GM19467 (cell line): ENCODE data around the gene DPF1.

Experiments
- ATAC-seq: cut with Tn5 transposase; IDR thresholded peaks from one replicate; pipeline ENCODE4 v1.9.1; 2021; ENCODE audit warnings: mild to moderate bottlenecking, moderate library complexity; ENCODE audit not compliant: unreplicated experiment

Gene DPF1

GRCh38 chr19:38221919-38222830 lies 1.8 kb downstream of the DPF1 start:
- ATAC-seq = no peak

DNA sequence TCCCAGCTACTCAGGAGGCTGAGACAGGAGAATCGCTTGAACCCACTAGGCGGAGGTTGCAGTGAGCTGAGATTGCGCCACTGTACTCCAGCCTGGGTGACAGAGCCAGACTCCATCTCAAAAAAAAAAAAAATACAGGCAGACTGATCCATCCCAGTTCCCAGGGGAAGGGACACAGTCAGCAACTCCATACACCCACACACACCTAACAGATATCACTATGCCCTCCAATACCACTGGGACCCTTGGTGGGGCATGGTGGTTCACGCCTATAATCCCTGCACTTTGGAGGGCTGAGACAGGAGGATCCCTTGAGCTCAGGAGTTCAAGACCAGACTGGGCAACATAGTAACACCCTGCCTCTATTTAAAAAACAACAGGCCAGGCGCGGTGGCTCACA lies 2.6 kb downstream of the DPF1 start:
- no peak for ATAC-seq

GRCh38 chr19:38219221-38219620 lies 4.8 kb downstream of the DPF1 start:
- no peak for ATAC-seq

GRCh38 chr19:38218204-38218603 lies 5.8 kb downstream of the DPF1 start:
- no peak for ATAC-seq

- ATAC-seq = no peak
Measured at GRCh38 chr19:38216785-38217641, 7.0 kb downstream of the DPF1 start.

DNA sequence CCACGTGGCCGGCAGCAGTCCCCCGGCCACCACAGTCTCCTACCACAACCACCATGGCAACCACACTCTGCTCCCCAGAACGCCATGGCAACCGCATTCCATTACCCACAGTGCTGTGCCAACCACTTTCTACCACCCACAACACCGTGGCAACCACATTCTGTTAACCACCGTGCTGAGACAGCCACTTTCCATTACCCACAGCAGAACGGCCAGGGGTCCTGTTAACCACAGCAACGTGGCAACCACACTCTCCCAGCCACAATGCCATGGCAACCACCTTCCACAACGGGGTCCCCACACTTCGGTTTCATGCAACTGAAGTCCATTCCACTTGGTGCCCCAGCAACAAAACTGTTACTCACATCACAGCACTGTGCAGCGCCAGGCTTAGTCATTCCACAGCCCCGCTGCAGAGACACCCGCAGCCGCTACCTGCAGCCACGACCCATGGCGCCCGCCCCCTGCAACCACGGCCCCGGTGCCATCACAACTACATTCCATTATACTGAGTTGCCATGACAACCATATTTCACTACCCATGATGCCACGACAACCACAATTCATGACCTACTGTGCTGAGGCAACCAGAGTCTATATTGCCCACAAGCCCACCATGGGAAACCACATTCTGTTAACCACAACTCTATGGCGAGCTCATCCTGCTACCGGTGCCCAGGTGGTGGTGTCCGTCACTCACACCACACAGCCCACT lies 10.0 kb downstream of the DPF1 start:
- ATAC-seq = no peak

DNA sequence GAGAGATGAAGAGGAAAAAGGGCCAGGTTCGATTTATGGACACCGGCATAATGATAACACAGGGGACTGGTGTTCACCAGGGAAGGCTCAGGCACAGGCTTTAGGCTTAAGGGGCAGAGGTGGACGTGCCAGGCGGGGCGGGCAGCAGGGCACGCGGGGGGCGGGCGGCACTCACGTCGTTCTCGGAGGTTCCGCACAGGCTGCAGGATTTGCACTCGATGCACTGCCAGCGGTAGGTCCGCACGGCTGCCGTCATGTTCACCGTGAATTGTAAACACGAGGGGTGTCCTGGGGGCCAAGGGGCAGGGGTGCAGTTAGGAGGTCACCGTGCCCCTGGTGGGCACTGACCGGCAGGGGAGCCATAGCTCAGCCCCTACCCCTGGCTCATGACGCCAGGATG lies 10.6 kb downstream of the DPF1 start:
- ATAC-seq = no peak

DNA sequence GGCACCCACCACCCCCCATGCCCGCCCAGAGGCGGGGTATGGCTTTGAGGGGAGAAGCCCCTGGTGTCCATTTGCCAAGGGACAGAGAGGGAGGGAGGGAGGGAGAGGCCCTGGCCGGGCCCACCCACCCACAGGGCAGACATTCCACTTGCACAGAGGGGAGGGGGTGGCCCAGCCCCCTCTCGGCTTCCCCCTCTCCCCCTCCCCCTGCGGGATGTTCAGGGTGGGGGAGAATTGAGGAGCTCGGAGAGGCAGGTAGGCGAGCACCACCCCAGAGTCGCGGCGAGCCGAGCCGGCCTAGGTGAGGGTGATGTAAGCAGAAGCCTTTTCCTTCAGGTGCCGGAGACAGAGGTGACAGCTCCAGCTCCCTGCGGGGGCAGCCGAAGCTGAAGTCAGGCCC lies 12.3 kb downstream of the DPF1 start:
- ATAC-seq = no peak

DNA sequence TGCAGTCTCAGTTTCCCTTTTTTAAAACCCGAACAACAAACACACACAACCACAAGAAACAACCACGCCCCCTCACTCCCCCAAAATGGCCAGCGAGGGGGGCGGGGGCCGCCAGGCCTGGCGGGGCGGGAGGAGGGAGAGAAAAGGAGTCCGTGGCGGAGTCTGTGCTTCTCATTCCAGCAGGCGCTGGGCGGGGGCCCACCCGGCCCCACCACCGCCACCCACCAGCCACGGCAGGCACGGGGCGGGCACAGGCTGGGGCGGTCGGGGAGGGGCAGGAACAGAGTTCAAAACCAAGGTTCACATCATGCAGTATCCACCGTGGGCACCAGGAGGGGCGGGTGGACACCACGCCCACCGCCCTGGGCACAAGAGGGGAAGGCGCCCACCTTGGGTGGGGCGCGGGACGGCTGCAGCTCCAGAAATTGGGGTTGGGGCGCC lies 12.9 kb downstream of the DPF1 start:
- ATAC-seq = no peak

DNA sequence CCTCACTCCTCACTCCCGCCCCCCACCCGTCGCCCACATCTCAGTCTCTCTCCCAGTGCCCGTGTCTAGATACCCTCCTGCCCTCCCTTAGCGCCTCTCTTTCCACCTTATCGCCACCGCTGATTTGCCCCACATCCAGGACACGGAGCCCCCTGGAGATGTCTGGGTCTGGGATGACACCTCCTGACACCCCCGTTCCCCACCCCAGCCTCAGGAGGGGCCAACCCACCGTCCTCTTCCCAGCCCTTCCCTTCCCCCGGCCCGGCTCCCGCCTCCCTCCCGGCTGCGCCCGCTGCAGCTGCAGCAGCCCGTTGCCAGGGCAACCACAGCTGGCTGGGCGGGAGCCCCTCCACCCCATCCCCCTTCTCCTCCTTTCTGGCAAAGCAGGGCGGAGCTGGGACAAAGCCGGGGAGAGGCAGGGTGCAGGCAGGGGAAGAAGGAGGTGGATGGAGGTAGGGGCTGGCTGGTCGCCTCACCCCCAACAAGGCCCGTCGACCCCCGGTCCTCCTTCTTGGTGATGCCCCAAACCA lies 13.5 kb downstream of the DPF1 start:
- ATAC-seq = no peak

- no peak for ATAC-seq
Measured at GRCh38 chr19:38209671-38210457, 14.2 kb downstream of the DPF1 start.

DNA sequence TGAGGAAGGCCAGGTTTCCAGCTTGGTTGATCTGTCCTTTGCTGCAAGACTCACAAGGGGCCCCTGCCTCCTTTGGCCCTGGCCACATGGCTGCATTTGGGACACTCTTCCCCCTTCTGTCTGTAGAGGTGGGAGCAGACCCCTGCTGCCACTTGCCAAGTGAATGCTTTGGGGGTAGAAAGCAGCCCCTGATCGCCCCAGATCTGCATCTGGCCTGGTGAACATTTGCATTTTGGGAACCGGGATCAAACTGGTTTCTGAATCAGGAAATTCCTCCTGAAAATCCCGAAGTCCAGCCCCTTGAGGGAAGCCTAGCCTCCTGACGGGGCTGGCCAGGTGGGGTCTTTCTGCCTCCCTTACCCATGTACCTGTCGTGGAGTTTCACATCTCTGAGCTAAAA lies 14.9 kb downstream of the DPF1 start:
- no peak for ATAC-seq

GRCh38 chr19:38208571-38208970 lies 15.5 kb downstream of the DPF1 start:
- no peak for ATAC-seq

DNA sequence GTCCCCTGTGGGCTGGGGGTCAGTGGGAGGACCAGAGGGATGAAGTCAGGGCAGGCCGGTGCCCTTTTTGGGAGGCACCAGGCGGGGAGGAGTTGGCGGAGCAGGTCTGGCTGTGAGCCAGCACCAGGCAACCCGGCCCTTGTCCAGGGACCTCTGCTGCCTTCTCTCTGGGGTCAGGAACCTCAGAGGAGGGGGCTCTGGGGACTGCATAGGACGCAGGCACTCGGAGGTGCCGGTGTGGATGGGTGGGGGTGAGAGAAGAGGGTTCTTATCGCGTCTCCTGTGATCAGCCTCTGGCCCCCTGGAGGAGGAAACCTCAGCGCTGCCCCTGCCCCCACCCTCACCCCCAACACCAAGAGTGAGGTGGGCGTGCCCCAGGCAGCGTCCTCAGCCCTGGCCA lies 16.5 kb downstream of the DPF1 start:
- no peak for ATAC-seq

GRCh38 chr19:38206928-38207327 lies 17.1 kb downstream of the DPF1 start:
- no peak for ATAC-seq

GRCh38 chr19:38206006-38206745 lies 17.8 kb downstream of the DPF1 start:
- no peak for ATAC-seq

DNA sequence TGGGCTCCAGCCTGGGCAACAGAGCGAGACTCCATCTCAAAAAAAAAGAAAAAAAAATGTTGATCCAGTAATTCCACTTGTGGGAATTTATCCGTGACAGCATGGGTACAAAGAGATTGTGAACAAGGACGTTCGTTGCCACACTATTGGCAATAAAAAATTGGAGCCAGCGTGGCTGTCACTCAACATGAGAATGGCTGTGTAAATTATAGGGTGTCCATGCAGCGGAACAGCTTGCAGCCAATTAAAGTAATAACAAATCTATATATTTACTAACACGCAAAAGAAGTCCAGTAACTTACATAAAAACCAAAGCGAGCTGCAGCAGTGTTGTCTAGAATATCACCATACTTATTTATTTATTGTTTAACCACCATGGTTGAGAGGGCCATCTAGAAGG lies 19.3 kb downstream of the DPF1 start:
- ATAC-seq = no peak

GRCh38 chr19:38204096-38204495 lies 19.9 kb downstream of the DPF1 start:
- ATAC-seq = no peak

DNA sequence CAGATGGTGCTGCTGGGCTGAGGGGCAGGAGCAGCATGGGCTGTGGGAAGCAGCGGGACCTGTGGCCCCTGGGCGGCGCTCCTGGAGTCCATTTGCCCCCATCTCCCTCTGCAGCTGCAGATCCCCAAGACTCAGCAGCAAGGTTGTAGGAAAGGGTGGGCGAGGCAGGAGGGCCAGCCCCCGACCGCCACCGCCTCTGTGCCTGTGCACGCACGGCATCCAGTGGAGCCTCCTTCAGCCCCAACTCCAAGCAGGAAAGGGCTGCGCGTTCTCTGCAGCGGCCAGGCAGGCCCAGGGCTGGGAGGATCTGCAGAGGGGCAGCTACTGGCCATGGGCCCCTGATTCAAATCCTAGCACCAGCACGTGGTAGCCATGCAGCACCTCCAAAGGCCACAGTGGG lies 20.8 kb downstream of the DPF1 start:
- no peak for ATAC-seq

- ATAC-seq = no peak
Measured at GRCh38 chr19:38202504-38202903, 21.5 kb downstream of the DPF1 start.
